Stimulated activated CD8-positive, alpha-beta memory T cell treated with anti-CD3 and anti-CD28 coated beads, Interleukin-2, amount 100 ng/mL, for 48 hours (primary cell): ENCODE data around the gene LBP.
"Not testable (repeated sequence)": the region's sequence is repeated elsewhere in the genome, so short reads cannot be mapped to it uniquely, and the experiment has no call there.

Experiments
- DNase-seq, 2 donors: peaks; one replicate each; pipeline ENCODE4 v3.0.0-alpha.2; 2020; ENCODE audit warnings: low read depth in 2 of 2

The LBP gene

GRCh38 chr20:38321959-38322598 is 24.2 kb upstream of the LBP start:
- no peak for DNase-seq

GRCh38 chr20:38324159-38324558 is 22.1 kb upstream of the LBP start:
- no peak for DNase-seq

GRCh38 chr20:38325167-38325566 is 21.1 kb upstream of the LBP start:
- DNase-seq = no peak

- no peak for DNase-seq
Observed at GRCh38 chr20:38325905-38326304, 20.4 kb upstream of the LBP start.

- DNase-seq = no peak
Observed at GRCh38 chr20:38326309-38326708, 20.0 kb upstream of the LBP start.

- no peak for DNase-seq
Observed at GRCh38 chr20:38330638-38331037, 15.6 kb upstream of the LBP start.

- no peak for DNase-seq
Observed at GRCh38 chr20:38331245-38331644, 15.0 kb upstream of the LBP start.

- DNase-seq = no peak
Observed at GRCh38 chr20:38331814-38332213, 14.5 kb upstream of the LBP start.

- DNase-seq = no peak
Observed at GRCh38 chr20:38334016-38334415, 12.3 kb upstream of the LBP start.

GRCh38 chr20:38336726-38337125 is 9.6 kb upstream of the LBP start:
- DNase-seq = no peak

- DNase-seq = peak in 1 of 2 donors; percentile 17
Observed at GRCh38 chr20:38337561-38338140, 8.6 kb upstream of the LBP start.

GRCh38 chr20:38338849-38339520 is 7.3 kb upstream of the LBP start:
- no peak for DNase-seq

GRCh38 chr20:38339521-38339896 is 6.8 kb upstream of the LBP start:
- DNase-seq = not testable (repeated sequence)

GRCh38 chr20:38339997-38340396 is 6.3 kb upstream of the LBP start:
- DNase-seq = no peak

GRCh38 chr20:38340693-38341092 is 5.6 kb upstream of the LBP start:
- no peak for DNase-seq

GRCh38 chr20:38342216-38342615 is 4.1 kb upstream of the LBP start:
- DNase-seq = no peak

GRCh38 chr20:38342713-38343310 is 3.5 kb upstream of the LBP start:
- no peak for DNase-seq

GRCh38 chr20:38343311-38344106 is 2.8 kb upstream of the LBP start:
- no peak for DNase-seq

GRCh38 chr20:38344107-38344701 is 2.1 kb upstream of the LBP start:
- DNase-seq = no peak

- no peak for DNase-seq
Observed at GRCh38 chr20:38345643-38346042, 639 bp upstream of the LBP start.

GRCh38 chr20:38346741-38347140 is 459 bp downstream of the LBP start:
- no peak for DNase-seq

GRCh38 chr20:38349856-38350255 is 3.6 kb downstream of the LBP start:
- no peak for DNase-seq
